Putamen (tissue), 1 donor: Measurements from ENCODE around the gene LUC7L2.
"Not testable (repeated sequence)": the region's sequence is repeated elsewhere in the genome, so short reads cannot be mapped to it uniquely, and the experiment has no call there.

Source experiments
- DNase-seq: peaks from one replicate; pipeline ENCODE4 v3.0.0-alpha.2; 2016; ENCODE audit warnings: low spot score

Gene LUC7L2

DNA sequence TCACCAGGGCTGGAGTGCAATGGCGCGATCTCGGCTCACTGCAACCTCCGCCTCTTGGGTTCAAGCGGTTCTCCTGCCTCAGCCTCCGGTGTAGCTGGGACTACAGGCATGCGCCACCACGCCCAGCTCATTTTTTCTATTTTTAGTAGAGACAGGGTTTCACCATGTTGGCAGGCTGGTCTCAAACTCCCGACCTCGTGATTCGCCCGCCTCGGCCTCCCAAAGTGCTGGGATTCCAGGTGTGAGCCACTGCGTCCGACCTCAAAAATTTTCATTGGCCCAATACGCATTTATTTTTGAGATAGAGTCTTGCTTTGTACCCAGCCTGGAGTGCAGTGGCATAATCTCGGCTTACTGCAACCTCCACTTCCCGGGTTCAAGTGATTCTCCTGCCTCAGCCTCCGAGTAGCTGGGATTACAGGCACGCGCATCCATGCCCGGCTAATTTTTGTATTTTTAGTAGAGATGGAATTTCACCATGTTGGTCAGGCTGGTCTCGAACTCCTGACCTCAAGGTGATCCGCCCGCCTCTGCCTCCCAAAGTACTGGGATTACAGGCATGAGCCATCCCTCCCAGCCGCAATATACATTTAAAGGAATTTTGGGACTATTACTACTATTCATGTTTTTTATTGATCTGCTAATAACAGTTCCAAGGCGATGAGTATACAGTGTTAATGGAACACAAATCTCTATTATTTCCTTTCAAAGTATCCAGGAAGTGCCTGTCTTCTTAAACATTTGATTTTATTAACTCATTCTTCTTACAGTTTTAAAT is 1.8 kb upstream of the LUC7L2 start:
- not testable (repeated sequence) for DNase-seq

DNA sequence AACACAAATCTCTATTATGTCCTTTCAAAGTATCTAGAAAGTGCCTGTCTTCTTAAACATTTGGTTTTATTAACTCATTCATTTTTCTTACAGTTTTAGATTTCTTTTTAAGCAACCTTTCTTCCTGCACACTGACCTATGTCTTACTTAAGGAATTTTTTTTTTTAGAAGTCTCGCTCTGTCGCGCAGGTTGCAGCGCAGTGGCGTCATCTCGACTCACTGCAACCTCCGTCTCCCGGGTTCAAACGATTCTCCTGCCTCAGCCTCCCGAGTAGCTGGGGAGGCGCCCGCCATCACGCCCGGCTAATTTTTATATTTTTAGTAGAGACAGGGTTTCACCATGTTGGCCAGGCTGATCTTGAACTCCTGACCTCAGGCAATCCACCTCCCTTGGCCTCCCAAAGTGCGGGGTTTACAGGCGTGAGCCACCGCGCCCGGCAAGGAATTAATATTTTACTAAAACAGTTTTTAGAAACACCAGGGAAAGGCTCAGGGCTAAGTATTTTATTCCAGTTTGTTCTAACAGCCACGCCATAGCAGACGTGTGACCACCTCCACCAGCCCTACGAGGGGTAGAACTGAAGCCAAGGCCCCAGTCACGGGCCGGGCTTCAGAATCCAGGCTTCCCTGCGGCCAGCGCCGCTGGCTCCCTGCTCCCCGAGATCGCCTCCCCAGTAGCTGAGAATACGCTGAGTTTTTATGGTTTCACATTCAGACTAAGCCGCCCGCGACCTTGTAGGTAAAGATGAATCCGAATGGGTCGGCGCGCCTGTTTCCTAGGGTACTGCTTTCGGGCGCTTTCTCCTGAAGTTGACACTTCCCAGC is 941 bp upstream of the LUC7L2 start:
- DNase-seq: peak; percentile 18

DNA sequence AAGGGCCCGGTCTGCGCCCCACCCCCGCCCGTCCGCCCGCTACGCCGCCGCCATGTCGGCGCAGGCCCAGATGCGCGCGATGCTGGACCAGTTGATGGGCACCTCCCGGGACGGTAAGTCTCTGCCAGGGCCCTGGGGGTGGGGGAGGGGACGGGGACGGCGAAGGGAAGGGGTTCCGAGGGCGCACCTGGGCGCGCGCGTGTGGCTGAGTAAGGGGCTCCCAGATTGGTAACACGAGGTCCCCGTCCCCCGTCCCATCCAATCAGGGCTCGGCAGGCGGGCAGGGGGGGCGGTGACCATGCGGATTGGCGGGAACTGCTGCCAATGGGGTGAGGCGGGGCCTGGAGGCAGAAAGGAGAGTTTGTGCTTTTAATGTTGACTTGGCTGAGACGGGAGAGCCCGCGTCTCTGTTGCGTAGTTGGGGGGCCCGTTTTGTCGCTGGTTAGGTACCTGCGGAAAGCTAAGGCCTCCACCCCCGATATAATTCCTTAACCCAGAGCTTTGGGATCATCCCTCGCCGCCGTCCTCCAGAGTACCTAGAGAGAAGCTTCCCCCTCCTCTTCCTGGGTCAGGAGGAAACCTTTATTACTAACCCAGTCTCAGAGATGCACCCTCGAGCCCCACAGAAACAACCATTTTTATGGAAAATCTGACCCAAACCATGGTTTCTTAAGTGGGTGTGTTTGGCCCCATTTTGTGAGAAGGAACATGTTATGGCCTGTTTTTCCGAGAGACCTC is 685 bp downstream of the LUC7L2 start:
- DNase-seq: peak; percentile 96

- no peak for DNase-seq
These were observed 1.2 kb downstream of the LUC7L2 start for GRCh38 chr7:139360948-139361307.

DNA sequence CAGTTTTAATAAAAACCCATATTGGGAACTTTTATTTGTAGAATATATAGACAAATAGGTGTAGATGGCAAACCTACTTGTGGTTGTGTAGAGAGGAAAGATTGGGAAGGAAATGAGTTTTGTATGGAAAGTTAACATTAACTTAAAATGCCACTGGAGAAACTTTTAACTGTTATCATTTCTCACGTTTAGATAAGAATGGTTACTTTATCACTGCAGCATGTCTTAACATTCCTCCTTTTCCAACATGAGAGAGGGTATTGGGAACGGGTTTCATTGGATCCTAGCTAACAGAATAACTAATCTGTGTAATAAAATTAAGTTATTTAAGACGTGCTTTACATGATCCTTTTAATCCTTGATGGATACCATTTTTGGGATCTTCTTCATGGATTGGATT is 1.8 kb downstream of the LUC7L2 start:
- DNase-seq: no peak

DNA sequence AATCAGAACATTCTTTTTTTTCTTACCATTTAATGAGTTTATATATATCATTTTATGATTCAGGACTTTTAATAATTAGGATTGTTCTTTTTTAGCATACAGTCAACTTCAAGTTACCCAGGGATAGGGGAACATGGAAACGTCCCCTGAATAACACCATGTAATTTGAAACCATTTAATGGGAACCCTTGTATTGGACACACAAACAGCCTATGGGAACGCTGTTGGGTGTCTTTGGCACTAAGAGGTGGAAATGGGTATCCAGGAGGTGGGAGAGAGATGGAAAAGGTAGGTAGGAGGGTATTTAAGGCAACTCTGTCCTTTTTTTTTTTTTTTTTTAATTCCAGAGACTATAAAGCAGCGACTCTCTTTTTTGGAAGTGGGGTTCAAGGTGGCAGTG is 2.6 kb downstream of the LUC7L2 start:
- no peak for DNase-seq

DNA sequence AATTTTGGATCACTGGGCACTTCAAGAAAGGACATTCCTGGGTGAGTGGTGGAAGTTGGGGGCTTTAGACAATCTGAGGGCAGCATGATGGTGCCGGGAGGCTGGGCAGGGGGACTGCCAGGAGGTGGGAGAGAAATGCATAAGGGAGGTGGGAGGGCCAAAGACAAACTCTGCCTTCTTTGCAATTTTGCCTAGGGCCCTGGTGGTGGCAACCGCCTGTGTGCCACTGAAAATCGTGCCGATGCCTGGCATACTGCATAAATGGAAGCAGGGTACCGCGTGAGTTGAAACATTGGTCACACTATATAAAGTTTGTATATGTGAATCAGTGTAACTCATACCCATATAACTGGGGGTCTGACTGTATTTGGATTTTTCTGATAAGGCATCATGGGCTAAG is 3.3 kb downstream of the LUC7L2 start:
- DNase-seq: no peak

DNA sequence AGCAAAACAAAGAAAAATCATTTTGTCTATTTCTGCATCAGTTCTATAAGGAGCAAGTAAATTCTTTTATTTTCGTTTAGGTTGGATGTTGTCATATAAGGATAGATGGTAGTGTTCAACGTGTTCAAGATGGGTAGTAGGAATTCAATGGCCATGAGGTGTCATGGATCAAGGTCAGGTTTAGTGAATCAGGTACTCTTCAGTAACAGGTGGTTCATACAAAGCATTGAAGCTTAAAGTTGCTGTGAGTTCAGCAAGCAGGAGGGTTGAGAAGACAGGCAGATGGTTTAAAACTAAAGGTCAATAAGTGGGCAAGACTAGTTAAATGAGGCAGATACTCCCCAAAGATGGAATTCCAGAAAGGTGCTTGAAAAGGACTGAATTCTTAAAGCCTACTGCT is 5.6 kb downstream of the LUC7L2 start:
- DNase-seq: no peak

GRCh38 chr7:139366400-139366799 is 6.7 kb downstream of the LUC7L2 start:
- no peak for DNase-seq

DNA sequence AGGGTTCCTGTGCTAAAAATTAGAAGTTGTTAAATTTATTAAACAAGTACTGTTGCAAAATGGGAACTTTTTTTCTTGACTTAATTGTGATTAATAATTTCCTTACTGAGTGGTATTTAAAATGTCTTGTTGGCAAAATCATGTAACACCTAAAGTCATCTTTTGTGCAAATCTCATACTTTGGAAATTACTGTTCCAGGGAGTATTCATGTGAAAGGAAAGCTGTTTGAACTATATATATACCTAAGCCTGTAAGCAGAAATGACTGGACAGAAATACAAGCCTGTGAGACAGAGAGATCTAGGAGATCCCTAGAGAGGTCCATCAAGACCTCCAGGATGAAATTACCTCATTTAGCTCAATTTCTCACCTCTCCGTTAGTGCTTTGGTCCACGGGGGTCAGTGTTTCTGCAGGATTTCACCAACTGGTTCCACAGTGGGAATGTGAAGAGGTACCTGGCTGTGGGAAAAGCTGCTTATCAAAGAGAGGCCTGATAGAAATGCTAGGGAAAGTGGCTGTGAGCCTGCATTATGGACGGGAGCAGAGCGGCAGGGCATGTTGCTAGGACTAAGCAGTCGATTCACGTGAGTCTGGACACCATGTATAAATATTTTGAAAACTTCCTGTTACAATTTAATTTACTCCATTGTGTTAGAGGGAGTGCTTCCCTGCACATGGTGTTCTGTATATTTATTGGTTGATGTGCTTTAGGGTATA is 7.9 kb downstream of the LUC7L2 start:
- no peak for DNase-seq

DNA sequence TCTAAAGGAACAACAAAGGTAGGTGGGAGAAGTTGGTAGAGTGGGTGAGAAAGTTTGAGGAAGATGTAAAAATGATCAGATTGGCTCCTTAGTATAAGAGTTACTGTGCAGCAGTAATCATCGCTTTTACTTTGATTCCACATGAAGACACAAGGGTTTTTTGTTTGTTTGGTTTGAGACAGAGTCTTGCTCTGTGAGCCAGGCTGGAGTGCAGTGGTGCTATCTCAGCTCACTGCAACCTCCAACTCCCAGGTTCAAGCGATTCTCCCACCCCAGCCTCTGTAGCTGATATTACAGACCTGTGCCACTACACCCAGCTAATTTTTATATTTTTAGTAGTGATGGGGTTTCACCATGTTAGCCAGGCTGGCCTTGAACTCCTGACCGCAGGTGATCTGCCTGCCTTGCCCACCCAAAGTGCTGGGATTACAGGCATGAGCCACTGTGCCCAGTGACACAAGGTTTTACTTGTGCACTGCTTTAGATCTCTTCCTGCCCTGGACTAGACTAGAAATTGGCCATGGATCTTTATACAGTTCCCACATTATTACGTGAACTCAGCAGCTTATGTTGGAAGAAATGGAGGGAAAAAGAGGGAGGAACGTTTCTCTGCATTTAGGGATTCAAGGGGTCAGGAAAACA is 10.7 kb downstream of the LUC7L2 start:
- peak; percentile 3 for DNase-seq

- no peak for DNase-seq
These were observed 11.2 kb downstream of the LUC7L2 start for GRCh38 chr7:139370943-139371313.

DNA sequence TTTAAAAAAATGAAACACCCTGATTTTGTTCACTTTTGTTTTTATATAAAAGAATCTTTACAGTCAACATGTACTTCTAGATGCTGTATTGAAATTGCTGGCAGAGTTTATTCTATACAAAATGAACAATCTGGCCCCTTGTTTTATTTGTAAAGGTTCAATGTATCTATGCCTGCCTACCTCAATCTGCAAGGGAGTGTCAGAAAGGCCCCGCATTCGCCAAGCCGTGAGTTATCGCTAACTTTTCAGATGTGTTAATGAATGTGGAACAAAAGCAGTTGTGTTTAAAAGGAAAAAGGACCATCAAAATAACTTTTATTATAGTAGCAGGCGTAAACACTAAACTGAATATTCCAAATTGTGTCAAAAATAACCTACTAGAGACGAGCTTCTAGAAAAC is 14.6 kb downstream of the LUC7L2 start:
- DNase-seq: no peak

DNA sequence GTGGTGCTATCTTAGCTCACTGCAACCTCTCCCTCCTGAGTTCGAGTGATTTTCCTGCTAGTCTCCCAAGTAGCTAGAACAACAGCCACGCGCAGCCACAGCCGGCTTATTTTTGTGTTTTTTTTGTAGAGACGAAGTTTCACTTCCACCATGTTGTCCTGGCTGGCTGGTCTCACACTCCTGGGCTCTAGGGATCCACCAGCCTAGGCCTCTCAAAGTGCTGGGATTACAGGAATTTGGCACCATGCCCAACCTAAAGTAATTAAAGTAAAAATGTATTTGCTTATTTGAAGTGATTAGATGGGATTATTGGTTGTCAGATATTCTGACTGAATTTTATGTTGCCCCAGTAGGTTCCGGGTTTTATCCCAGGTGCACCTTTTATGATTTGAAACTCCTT is 22.7 kb downstream of the LUC7L2 start:
- no peak for DNase-seq

DNA sequence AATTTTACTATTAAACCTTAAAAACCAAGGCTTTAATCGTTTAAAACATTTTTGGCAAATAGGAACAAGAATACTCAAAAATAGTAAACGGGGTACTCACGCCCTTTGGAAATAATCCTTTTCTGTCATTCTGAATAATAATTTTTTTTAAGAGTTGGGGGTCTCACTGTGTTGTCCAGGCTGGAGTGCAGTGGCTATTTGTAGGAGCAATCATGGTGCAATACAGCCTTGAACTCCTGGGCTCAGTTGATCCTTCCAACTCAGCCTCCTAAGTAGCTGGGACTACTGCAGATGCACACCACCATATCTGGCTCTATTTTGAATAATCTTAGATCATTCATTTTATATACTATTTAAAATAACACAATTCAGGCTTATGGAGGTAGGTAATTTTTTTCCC is 24.9 kb downstream of the LUC7L2 start:
- no peak for DNase-seq

DNA sequence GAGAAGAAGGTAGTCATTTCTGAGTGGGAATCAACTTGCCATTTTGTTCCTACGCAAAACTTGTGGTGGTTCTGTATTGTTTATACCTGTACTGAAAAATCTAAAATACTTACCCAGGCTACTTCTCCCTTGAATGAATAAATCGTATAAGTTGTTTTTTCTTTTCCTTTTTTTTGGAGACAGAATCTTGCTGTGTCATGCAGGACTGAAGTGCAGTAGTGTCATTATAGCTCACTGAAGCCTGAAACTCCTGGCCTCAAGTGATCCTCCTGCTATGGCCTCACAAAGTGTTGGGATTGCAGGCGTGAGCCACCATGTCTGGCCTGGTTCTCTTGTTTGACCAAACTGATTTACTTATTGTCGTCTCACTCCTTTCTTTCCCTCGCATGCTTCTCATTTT is 27.9 kb downstream of the LUC7L2 start:
- no peak for DNase-seq

DNA sequence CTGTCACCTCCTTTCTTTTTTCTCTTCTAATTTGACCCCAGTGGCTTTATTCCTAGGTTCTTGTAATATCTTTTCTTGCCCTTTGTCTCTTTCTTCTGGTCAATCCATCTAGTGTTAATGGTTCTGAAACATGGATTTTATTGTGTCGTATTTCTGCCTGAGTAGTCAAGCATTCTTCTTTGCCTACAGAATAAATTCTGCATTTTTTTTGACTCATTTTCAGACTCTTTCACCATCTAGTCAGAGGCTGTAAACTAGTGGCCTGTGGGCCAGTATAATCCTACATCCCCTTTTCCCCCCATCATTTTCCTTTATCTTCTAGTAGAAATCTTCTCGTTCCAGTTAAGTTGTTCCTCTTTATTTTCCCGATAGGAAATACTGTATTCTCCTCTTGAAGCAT is 29.4 kb downstream of the LUC7L2 start:
- DNase-seq: no peak

DNA sequence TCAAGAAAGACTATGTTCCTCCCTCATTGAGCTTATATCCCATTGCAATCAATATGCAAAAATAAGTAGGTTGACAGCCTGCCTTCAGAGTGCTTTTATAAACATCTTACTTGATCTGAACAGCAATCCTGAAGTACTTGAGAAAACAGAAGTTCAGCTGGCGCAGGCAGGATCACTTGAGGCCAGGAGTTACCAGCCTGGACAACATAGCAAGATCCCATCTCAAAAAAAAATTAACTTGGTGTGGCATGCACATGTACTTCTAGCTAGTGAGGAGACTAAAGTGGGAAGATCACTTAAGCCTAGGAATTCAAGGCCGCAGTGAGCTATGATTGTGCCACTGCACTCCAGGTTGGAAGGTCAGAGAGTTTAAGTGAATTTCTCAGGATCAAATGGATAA is 30.1 kb downstream of the LUC7L2 start:
- no peak for DNase-seq

GRCh38 chr7:139393621-139394211 is 34.0 kb downstream of the LUC7L2 start:
- DNase-seq: no peak

GRCh38 chr7:139394540-139394939 is 34.8 kb downstream of the LUC7L2 start:
- DNase-seq: no peak

DNA sequence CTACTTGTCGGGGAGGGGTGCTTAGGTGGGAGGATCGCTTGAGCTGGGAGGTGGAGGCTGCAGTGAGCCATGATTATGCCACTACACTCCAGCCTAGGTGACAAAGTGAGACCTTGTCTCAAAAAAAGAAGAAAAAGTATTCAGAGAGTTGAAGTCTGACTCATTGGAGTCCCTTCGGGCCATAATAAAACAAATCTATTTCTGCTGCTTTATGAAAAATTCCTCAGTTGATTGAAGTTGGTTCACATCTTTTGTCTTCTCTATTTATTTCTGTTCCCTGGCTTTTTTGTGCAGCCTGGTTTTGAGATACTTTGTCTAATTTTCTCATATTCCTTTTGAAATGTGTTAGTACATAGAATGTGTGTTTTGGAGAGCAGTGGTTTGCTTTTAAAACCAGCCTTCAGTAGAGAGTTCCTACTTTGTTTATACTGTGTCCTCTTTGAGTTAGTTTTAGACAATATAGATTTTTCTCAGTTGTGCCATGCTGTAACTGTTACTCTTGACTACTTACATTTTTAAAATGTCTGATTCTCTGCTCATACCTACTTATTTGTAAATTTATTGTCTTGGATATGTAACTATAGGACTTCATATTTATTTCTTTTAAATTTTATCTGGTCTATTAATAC is 36.7 kb downstream of the LUC7L2 start:
- no peak for DNase-seq
